A549 (cell line): ENCODE data around the gene PGPEP1. TPM values are rescaled to one million over a fixed set of nuclear protein-coding genes. Genes with fewer than 3 reads are reported as not detected.

Source experiments
- ATAC-seq, 2 experiments: fragments of 200-7000 bp in 1 of 2; fragments of >200 bp in 1 of 2; cut with Nextera tagmentation in 1 of 2; cut with Tn5 transposase in 1 of 2; 3 replicates each; pipeline versions ENCODE4 v1.8.0 to v1.9.1; 2018 to 2020; ENCODE audit warnings: mild to moderate bottlenecking in 1 of 2, moderate library complexity in 1 of 2
- CTCF ChIA-PET: fragments of 300-600 bp; sonication (Branson Sonifier 250); formaldehyde crosslinking; extraction: SDS; loops from one replicate; lab custom pipeline; 2021; ENCODE audit warnings: antibody characterized with exemption, inconsistent platforms; lab: Yijun Ruan, JAX
- POLR2A ChIA-PET: fragments of 350-600 bp; formaldehyde crosslinking; extraction: SDS; loops from one replicate; lab custom pipeline; 2021; ENCODE audit warnings: antibody characterized with exemption, inconsistent platforms; lab: Yijun Ruan, JAX
- DNase-seq, 2 experiments: peaks; one replicate each; pipeline versions ENCODE4 v3.0.0 to v3.0.0-alpha.2; 2011 to 2016; ENCODE audit warnings: low read depth in 1 of 2, low spot score in 1 of 2
- FAIRE-seq: peaks from 2 replicates; lab custom pipeline; 2011; peaks lifted over from hg19 to GRCh38; lab: Jason Lieb, UNC
- H3K27ac ChIP-seq, 2 experiments: fragments of >200 bp; sonication (Bioruptor Twin); formaldehyde crosslinking; 3 replicates each; pipeline ENCODE4 v1.5.1; 2016 to 2017
- H3K4me1 ChIP-seq: fragments of >200 bp; sonication (Bioruptor Twin); formaldehyde crosslinking; 3 replicates; pipeline ENCODE4 v1.6.1; 2016
- H3K4me2 ChIP-seq: fragments of >200 bp; sonication (Bioruptor Twin); formaldehyde crosslinking; 3 replicates; pipeline ENCODE4 v1.6.1; 2016
- H3K4me3 ChIP-seq: fragments of >200 bp; sonication (Bioruptor Twin); formaldehyde crosslinking; 3 replicates; pipeline ENCODE4 v1.5.1; 2016
- H3K9me3 ChIP-seq: fragments of >200 bp; sonication (Bioruptor Twin); formaldehyde crosslinking; 3 replicates; pipeline ENCODE4 v1.6.1; 2016
- CBX8 ChIP-seq: fragments of 200-600 bp; sonication (generic); IDR thresholded peaks from 2 replicates; pipeline ENCODE4 v1.6.1; 2016
- CEBPB ChIP-seq, 2 experiments: fragments of >200 bp in 1 of 2; sonication (Bioruptor Twin) in 1 of 2; formaldehyde crosslinking in 1 of 2; IDR thresholded peaks; 2 replicates each; pipeline ENCODE4 v1.6.1; 2012 to 2016
- CHD2 ChIP-seq: fragments of 150-350 bp; IDR thresholded peaks from 2 replicates; pipeline ENCODE4 v1.6.1; 2014; ENCODE audit warnings: low read length; ENCODE audit not compliant: partially characterized antibody
- CHD4 ChIP-seq: fragments of 200-600 bp; sonication (generic); IDR thresholded peaks from 2 replicates; pipeline ENCODE4 v1.6.1; 2016; ENCODE audit warnings: antibody characterized with exemption, mild to moderate bottlenecking, borderline replicate concordance
- ESRRA ChIP-seq: fragments of 150-350 bp; IDR thresholded peaks from 2 replicates; pipeline ENCODE4 v1.6.1; 2014; ENCODE audit warnings: mild to moderate bottlenecking, low read length, borderline replicate concordance
- FOSB ChIP-seq: fragments of 250-450 bp; sonication (Bioruptor Pico); IDR thresholded peaks from 2 replicates; pipeline ENCODE4 v1.5.0; 2020; ENCODE audit warnings: mild to moderate bottlenecking, moderate library complexity
- GATA3 ChIP-seq: IDR thresholded peaks from 2 replicates; pipeline ENCODE4 v1.6.1; 2012; ENCODE audit warnings: borderline replicate concordance
- HDAC2 ChIP-seq: fragments of 200-600 bp; sonication (generic); IDR thresholded peaks from 2 replicates; pipeline ENCODE4 v1.6.1; 2016
- HES2 ChIP-seq: fragments of >200 bp; sonication (Bioruptor Twin); formaldehyde crosslinking; IDR thresholded peaks from 2 replicates; pipeline ENCODE4 v1.6.1; 2016
- HMGXB4 ChIP-seq: fragments of 250-450 bp; sonication (Bioruptor Pico); IDR thresholded peaks from 2 replicates; pipeline ENCODE4 v1.5.0; 2021; ENCODE audit warnings: mild to moderate bottlenecking, moderate library complexity, borderline replicate concordance
- HOXA7 ChIP-seq: fragments of 250-450 bp; sonication (Bioruptor Pico); IDR thresholded peaks from 2 replicates; pipeline ENCODE4 v1.5.0; 2020; ENCODE audit warnings: mild to moderate bottlenecking, moderate library complexity
- KDM1A ChIP-seq: fragments of 200-600 bp; sonication (generic); IDR thresholded peaks from 2 replicates; pipeline ENCODE4 v1.6.1; 2016; ENCODE audit warnings: low read depth, mild to moderate bottlenecking
- MAFK ChIP-seq: fragments of 450-650 bp; IDR thresholded peaks from 2 replicates; pipeline ENCODE4 v1.6.1; 2014; ENCODE audit not compliant: partially characterized antibody
- MAX ChIP-seq: IDR thresholded peaks from 2 replicates; pipeline ENCODE4 v1.6.1; 2012
- MYC ChIP-seq: IDR thresholded peaks from 2 replicates; pipeline ENCODE4 v1.6.1; 2012; ENCODE audit warnings: mild to moderate bottlenecking, inconsistent platforms, low read length, improper control_type of control experiment, borderline replicate concordance
- PBX3 ChIP-seq: IDR thresholded peaks from 2 replicates; pipeline ENCODE4 v1.6.1; 2012
- PHF8 ChIP-seq: fragments of 200-600 bp; sonication (generic); IDR thresholded peaks from 2 replicates; pipeline ENCODE4 v1.6.1; 2016; ENCODE audit warnings: low read depth, mild to moderate bottlenecking, antibody characterized with exemption, moderate library complexity, borderline replicate concordance
- POLR2A ChIP-seq: IDR thresholded peaks from 2 replicates; pipeline ENCODE4 v1.6.1; 2012; ENCODE audit warnings: mild to moderate bottlenecking, low read length
- RAD21 ChIP-seq, 2 experiments: fragments of >200 bp in 1 of 2; sonication (Bioruptor Twin) in 1 of 2; formaldehyde crosslinking in 1 of 2; IDR thresholded peaks in 1 of 2; conservative IDR thresholded peaks in 1 of 2; 2 replicates in 1 of 2; 3 replicates in 1 of 2; pipeline ENCODE4 v1.6.1; 2012 to 2018; ENCODE audit warnings: inconsistent platforms in 1 of 2
- TFCP2L1 ChIP-seq: fragments of 250-450 bp; sonication (Bioruptor Pico); IDR thresholded peaks from 2 replicates; pipeline ENCODE4 v1.5.0; 2021; ENCODE audit warnings: mild to moderate bottlenecking
- TP53 ChIP-seq: fragments of 250-450 bp; sonication (Bioruptor Pico); IDR thresholded peaks from 2 replicates; pipeline ENCODE4 v1.5.0; 2021; ENCODE audit warnings: mild to moderate bottlenecking, moderate library complexity
- ZC3H11A ChIP-seq: fragments of 450-650 bp; IDR thresholded peaks from 2 replicates; pipeline ENCODE4 v1.6.1; 2014; ENCODE audit warnings: antibody characterized with exemption, mild to moderate bottlenecking
- ZSCAN20 ChIP-seq: fragments of 250-450 bp; sonication (Bioruptor Pico); IDR thresholded peaks from 2 replicates; pipeline ENCODE4 v1.8.0; 2022; ENCODE audit warnings: mild to moderate bottlenecking, moderate library complexity
- WGBS: methylation state at CpG from one replicate; pipeline ENCODE4 v1.1.6; 2017; ENCODE audit errors: missing lambda C conversion rate; 5-methylcytosine and 5-hydroxymethylcytosine counted together
- polyA plus RNA-seq, 4 experiments: library from polyadenylated mRNA; depleted of rRNA in 3 of 4; stranded (reverse); fragments of >200 nt; fragmentation: RNase III in 1 of 4; extraction: RNeasy Plus Mini Kit Qiagen cat#74134 plus additional on column Dnase treatment in 1 of 4; gene quantifications; 2 replicates in 3 of 4; 3 replicates in 1 of 4; pipeline ENCODE4 v1.2.3, GENCODE V29; 2011 to 2017
- TF ChIP-seq, protein P1 (sequence below): fragments of 250-450 bp; sonication (Bioruptor Pico); IDR thresholded peaks from 2 replicates; pipeline ENCODE4 v1.5.0; 2020; ENCODE audit warnings: low read depth, mild to moderate bottlenecking, moderate library complexity

Gene PGPEP1
- polyA plus RNA-seq, 2 of the 4 experiments (the other 2 are of a cell fraction) = 5.3 to 7.1 TPM

DNA sequence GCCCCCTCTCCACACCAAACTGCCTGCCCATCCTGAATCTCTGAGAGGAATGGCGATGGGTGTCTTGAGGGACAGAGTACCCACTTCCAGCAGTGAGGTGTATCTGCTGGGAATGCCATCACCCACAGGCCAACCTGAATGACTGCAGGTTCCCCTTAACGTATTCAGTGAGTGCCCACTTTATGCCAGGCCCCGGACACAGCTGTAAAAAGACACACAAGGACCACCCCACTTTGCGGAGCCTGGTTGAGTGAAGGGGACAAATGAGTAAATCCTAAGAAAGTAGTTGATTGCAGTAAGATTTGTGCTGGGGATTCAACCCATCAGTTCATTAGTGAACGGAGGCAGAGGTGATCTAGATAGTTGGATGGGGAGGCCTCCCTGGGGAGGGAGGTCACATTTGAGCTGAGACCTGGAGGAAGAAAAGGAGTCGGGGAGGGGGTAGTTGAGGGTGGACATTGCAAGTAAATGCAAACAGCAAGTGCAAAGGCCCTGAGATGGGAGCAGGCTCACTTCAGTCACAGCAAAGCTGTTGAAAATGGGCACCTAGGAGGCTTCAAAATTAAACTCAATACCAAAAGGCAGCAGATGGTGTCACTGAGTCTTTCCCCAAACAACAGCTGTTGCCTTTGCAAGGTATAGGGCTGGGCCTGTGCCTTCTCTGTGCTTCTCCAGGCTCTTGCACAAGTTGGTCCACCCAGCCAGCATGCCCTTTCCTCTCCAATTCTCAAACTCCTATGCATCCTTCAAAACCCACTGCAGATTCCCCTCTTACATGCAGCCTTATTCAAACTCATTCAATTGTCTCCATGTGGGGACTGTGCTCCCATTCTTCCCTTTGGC, 49.9 kb downstream of the PGPEP1 start (continued):
- no peak; the same call in 1 of the 2 replicates for TF ChIP-seq HMGXB4 (CRISPR knock-in tag)
- TF ChIP-seq PBX3 = no peak
- TF ChIP-seq, protein P1, sequence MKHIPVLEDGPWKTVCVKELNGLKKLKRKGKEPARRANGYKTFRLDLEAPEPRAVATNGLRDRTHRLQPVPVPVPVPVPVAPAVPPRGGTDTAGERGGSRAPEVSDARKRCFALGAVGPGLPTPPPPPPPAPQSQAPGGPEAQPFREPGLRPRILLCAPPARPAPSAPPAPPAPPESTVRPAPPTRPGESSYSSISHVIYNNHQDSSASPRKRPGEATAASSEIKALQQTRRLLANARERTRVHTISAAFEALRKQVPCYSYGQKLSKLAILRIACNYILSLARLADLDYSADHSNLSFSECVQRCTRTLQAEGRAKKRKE (CRISPR knock-in tag) = no peak
- TF ChIP-seq CEBPB (IDR thresholded peaks at IDR 0.05) = no peak
- TF ChIP-seq ZC3H11A = no peak
- no peak for TF ChIP-seq GATA3
- no peak for TF ChIP-seq HDAC2
- TF ChIP-seq KDM1A = no peak
- no peak for TF ChIP-seq ESRRA
- TF ChIP-seq TP53 (CRISPR knock-in tag) = peak; percentile 21; the same call in 1 of the 2 replicates
- no peak for TF ChIP-seq PHF8
- TF ChIP-seq POLR2A = no peak
- no peak for TF ChIP-seq MYC
- TF ChIP-seq HOXA7 (CRISPR knock-in tag) = peak; percentile 93
- peak; percentile 83 for TF ChIP-seq TFCP2L1
- no peak for TF ChIP-seq CBX8
- no peak for TF ChIP-seq HES2
- TF ChIP-seq MAX = no peak
- TF ChIP-seq ZSCAN20 (CRISPR knock-in tag) = no peak

- 81% methylated on average over 8 of the region's 9 CpGs for WGBS
- peaks cover 11% of the 10 kb centered on the region; the same call in 2 of the 3 replicates for H3K4me1 ChIP-seq
- H3K4me2 ChIP-seq = no peak overlapping the region
- no peak for DNase-seq
- CTCF ChIA-PET = interaction anchor here (1.0 to 7.5 kb wide), 5 partner anchors 10 to 52 kb away, joined by 3 to 75 read pairs (median 5); no protein-coding TSS in a partner anchor
- H3K9me3 ChIP-seq = no peaks in the 10 kb centered on the region
- TF ChIP-seq KDM1A (0 out of 2 replicates have a peak, but pooled peaks have one; percentile 29), RAD21 (conservative IDR thresholded peaks at IDR 0.05 in 1 of 2, IDR thresholded peaks at IDR 0.05 in 1 of 2) (no peak), CHD4 (no peak), HES2 (no peak), FOSB (no peak), ZC3H11A (no peak), CHD2 (no peak), MAFK (no peak)
- TF ChIP-seq, all 56 proteins: peak for 1
- peak; percentile 17 to 19 for ATAC-seq
- no peak overlapping the region for H3K4me3 ChIP-seq
- POLR2A ChIA-PET = interaction anchor here (0.6 to 1.8 kb wide), 7 partner anchors 10 to 53 kb away, joined by 3 to 10 read pairs (median 6); no protein-coding TSS in a partner anchor
- H3K27ac ChIP-seq = peak overlapping the region in 1 of 2 experiments; percentile 99; a peak in 3 of 6 replicates
- no peak for FAIRE-seq
Measured at GRCh38 chr19:18391509-18392075, 51.2 kb downstream of the PGPEP1 start.
